HG03175 (cell line): ENCODE measurements around the gene LRMDA.
"Not testable (repeated sequence)": the region's sequence is repeated elsewhere in the genome, so short reads cannot be mapped to it uniquely, and the experiment has no call there.

ENCODE experiments used
- ATAC-seq: cut with Tn5 transposase; IDR thresholded peaks from one replicate; pipeline ENCODE4 v1.9.1; 2021; ENCODE audit warnings: mild to moderate bottlenecking, moderate library complexity; ENCODE audit not compliant: unreplicated experiment

LRMDA gene

DNA sequence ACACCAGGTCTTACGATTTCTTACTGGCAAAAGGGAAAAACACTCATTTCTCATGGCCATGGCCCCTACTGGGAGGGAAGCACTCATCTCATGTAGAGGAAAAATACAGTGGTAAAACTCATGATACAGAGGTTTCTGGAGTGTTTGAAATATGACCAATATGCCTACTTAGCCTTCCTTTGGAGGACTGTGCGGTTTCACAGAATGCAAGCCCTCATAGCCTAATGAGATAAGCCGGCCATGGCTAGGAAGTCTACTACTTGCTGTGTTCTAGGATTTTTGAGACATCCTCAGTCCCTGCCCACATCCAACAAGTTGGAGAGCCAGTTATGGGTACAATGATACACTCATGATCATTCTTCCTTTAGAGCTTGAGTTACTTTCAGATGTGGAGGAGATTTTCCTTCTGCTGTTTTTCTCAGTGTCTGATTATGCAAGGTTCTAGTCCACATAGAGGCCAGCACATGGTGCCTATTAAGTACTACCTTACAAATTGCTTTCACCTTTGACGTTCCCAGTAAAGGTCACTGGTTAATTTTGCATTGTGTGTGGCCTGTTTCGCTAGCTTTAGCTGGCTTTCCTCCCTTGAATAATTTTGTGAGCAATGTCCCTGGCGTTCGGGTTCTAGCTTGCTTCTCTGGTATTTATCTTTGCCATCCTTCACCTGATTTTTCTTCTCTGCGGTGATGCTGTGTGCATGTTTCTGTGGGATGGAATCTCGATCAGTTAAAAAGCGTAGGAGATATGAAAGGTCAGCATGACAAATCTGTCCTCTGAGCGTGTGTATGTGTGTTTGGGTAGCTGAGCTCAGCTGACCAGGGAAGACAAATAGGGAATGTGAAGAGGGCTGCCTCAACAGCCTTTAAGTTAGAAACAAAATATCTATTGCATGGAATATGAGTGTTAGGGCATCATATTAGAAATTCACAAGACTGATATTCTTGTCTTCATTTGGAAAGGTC is 295.4 kb downstream of the LRMDA start:
- no peak for ATAC-seq

DNA sequence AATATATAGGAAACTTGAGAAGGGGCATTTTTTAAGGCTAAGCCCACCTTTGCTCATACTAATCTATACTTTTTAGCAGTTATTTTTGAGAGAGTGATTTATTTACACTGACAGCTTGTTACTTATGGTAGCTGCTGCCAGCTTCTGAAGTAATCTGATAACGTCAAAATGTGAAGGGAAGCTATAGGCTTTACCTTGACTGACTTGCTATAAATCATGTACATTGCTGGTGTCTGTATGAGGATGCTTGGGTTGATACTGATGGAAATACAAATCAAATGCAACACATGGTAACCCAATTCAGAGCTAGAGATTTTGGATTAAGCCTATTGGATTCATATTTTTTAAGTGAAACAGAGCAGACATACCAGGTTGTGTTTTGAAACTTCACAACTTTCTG is 299.4 kb downstream of the LRMDA start:
- ATAC-seq, result no peak

GRCh38 chr10:75733135-75733890 is 301.9 kb downstream of the LRMDA start:
- no peak for ATAC-seq

GRCh38 chr10:75736151-75736640 is 304.8 kb downstream of the LRMDA start:
- ATAC-seq, result no peak

- no peak for ATAC-seq
Observed at GRCh38 chr10:75736889-75737579, 305.6 kb downstream of the LRMDA start.

DNA sequence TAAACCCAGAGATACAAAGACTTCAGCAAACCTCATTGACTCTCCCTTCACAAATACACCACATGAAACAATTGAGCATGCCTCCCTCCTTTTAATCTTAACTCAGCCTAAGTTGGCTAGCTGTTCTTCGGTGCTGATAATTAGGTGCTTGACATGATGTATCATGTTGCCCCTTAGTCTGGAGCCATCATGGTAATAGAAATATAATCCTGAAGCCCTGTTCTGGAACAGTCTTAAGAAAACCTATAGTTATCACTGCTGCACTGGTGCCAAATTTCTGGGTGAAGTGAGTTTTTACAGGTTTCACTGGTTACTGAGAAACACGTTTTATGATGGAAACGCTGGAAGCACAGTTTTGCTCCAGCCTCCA is 306.1 kb downstream of the LRMDA start:
- ATAC-seq, result no peak

DNA sequence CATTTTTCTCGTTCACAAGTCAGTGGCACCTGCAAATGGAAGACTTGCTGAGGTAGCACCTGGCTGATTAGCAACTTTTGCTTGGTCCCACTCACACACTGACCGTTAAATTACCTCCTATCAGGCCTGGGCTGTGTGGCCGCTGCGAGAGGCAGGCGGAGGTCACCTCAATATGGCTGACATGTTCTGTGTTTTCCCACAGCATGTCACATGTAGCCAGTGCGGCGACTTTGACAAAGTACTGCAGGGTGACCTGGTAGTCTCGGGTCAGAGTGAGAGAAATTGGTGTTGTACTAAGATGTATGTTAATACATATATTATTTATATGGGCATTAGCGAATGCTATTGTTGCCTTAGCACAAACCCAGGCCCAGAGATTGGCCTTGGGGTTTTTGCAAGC is 307.5 kb downstream of the LRMDA start:
- no peak for ATAC-seq

DNA sequence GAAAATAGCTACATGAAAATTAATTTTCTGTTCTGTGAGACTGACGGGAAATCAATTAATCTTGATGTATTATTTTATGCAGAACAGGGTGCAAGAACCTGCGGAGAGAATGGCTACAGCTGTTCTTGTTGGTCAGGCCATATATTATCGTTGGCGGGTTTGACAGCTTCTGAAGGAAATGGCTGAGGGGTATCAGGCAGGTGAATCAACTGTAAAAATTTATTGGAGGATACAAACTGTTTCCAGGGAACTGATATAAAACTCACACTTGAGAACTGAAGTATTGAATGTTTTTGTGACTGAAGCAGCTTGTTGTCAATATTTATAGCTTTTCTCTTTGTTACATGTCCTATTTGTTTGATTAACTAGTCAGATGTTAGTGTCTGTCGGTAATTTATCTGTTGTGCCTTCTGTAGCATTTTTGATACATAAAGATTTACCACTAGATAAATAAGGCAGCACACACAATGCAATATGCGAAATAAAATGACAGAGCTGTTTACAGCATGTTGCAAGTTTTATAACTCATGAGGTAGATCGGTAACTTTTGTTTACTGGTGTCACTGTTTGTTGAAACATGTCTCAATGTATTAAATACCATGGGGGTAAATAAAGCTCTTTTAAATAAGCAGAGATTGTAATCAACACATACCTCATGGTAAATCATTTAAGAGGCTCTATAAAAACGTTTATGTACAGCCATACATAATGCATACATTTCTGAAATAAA is 308.2 kb downstream of the LRMDA start:
- ATAC-seq, result no peak

DNA sequence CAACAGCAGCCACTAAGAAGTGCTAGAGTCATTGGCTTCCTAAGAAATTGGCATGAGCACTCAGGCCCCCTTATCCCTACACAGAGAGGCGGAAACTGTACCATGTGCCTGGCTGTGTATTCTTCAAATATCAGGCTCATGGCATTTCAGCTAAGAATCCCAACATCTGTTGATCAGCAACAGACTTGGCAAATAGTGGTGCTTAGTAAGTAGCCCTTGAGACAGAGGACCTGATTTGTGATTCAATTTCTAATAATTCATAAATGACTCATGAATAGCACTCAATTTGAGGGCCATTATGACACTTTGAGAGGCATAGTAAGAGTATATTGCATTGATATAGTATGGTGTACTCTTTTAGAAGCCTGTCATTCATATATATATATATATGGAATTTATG is 309.1 kb downstream of the LRMDA start:
- no peak for ATAC-seq

DNA sequence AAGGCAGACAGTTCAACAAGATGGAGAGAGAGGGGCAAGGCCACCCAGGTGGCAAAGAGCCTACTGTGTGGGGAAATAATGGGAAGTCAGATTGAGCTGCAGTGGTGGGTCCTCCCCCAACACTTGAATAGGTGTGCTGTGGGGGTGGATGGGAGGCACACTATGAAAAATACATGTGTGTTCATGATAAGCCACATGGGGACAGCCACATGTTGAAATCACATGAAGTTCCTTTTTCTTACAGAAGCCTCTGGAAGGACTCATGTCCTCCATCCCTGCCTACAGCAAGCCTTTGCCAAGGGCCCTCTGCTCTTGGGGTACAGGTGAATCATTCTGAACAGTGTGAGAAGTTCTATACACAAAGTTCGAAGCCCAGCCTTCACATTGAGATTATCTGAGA is 310.9 kb downstream of the LRMDA start:
- ATAC-seq, result no peak

GRCh38 chr10:75743291-75743778 is 311.9 kb downstream of the LRMDA start:
- ATAC-seq, result no peak

DNA sequence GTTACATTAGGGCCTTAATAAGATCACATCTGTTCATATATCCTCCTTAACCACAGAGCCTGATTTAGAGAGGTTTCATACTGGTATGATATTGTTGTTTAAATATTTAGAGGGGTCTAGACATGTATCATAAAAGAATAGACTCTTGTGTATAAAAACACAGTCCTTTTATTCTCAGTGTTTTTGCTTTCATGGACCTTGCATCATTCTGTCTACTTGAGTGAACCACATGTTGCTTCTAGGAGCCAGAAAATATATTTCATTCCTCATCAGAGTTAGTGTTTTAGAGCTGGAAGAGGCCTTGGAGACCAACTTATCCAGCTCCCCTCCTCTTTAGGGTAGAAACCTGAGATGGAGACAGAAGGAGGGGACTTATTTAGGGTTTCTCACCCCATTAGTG is 312.8 kb downstream of the LRMDA start:
- ATAC-seq, result no peak

DNA sequence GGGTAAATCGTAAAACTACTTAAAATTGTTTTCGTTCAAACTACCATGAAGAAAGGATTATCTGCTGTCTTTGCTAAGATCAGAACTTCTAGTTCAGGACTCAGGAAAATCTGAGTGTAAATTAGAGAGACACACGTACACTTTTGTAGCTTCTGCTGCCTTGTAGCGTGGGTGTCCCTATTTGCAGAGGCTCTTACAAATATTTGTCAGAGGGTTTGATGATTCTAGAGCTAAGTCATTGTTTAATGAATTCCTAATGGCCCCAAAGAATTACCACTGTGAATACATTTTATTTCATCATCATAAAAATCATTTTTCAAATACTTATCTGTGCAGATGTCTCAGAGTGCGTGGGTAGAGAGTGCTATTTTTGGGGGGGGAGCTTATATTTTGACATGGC is 314.9 kb downstream of the LRMDA start:
- ATAC-seq, result no peak

DNA sequence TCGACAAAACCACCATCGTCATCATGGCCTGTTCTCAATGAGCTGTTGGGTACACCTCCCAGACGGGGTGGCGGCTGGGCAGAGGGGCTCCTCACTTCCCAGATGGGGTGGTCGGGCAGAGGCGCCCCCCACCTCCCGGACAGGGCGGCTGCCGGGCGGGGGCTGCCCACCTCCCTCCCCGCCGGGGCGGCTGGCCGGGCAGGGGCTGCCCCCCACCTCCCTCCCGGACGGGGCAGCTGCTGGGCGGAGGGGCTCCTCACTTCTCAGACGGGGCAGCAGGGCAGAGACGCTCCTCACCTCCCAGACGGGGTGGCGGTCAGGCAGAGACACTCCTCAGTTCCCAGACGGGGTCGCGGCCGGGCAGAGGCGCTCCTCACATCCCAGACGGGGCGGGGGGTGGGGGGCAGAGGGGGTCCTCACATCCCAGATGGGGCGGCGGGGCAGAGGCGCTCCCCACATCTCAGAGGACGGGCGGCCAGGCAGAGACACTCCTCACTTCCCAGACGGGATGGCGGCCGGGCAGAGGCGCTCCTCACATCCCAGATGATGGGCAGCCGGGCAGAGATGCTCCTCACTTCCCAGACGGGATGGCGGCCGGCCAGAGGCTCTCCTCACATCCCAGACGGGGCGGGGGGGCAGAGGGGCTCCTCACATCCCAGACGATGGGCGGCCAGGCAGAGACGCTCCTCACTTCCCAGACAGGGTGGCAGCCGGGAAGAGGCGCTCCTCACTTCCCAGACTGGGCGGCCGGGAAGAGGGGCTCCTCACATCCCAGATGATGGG is 318.9 kb downstream of the LRMDA start:
- ATAC-seq, result not testable (repeated sequence)

GRCh38 chr10:75751232-75751631 is 319.8 kb downstream of the LRMDA start:
- no peak for ATAC-seq

DNA sequence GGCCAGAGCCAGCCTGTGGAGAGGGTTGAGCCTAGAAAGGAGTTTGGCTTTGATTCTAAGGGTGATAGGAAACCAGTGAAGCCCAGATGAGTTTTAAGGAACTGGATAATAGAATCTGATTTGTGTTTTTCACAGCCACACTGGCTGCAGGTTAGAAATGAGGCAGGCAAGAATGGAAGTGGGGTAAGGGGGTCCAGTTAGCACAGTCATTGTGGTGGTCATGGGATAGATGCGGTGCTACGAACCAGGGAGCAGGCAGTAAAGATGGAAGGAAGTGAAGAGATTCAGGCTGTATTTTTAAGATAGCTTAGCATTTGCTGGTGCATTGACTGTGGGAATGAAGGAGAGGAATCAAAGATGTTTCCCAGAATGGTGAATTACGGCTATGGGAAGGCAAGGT is 322.2 kb downstream of the LRMDA start:
- no peak for ATAC-seq

GRCh38 chr10:75754096-75754831 is 322.8 kb downstream of the LRMDA start:
- ATAC-seq, result no peak

- ATAC-seq, result no peak
Observed at GRCh38 chr10:75755528-75755927, 324.1 kb downstream of the LRMDA start.

GRCh38 chr10:75761289-75761688 is 329.9 kb downstream of the LRMDA start:
- ATAC-seq, result no peak
